GM19468 (cell line): ENCODE results near the gene RPL31.
"Not testable (repeated sequence)": the region's sequence is repeated elsewhere in the genome, so short reads cannot be mapped to it uniquely, and the experiment has no call there.

Experiments used
- ATAC-seq: cut with Tn5 transposase; IDR thresholded peaks from one replicate; pipeline ENCODE4 v1.9.1; 2021; ENCODE audit warnings: mild to moderate bottlenecking, moderate library complexity, moderate number of reproducible peaks; ENCODE audit not compliant: unreplicated experiment; ENCODE audit errors: extremely low read depth

RPL31 gene

GRCh38 chr2:101023327-101024107, 21.4 kb downstream of the RPL31 start:
- no peak for ATAC-seq

GRCh38 chr2:101025561-101025960, 23.5 kb downstream of the RPL31 start:
- ATAC-seq, result no peak

- no peak for ATAC-seq
Measured at GRCh38 chr2:101026253-101026701, 24.2 kb downstream of the RPL31 start.

GRCh38 chr2:101026923-101027469, 24.9 kb downstream of the RPL31 start:
- ATAC-seq, result no peak

- no peak for ATAC-seq
Measured at GRCh38 chr2:101027852-101028251, 25.8 kb downstream of the RPL31 start.

- no peak for ATAC-seq
Measured at GRCh38 chr2:101030866-101031554, 28.9 kb downstream of the RPL31 start.

GRCh38 chr2:101032084-101032776, 30.1 kb downstream of the RPL31 start:
- no peak for ATAC-seq

GRCh38 chr2:101036562-101036961, 34.5 kb downstream of the RPL31 start:
- ATAC-seq, result no peak

GRCh38 chr2:101037161-101037755, 35.2 kb downstream of the RPL31 start:
- ATAC-seq, result no peak

- ATAC-seq, result no peak
Measured at GRCh38 chr2:101038455-101039255, 36.6 kb downstream of the RPL31 start.

GRCh38 chr2:101040072-101040471, 38.0 kb downstream of the RPL31 start:
- ATAC-seq, result no peak

- ATAC-seq, result no peak
Measured at GRCh38 chr2:101040761-101041160, 38.7 kb downstream of the RPL31 start.

GRCh38 chr2:101041413-101041812, 39.3 kb downstream of the RPL31 start:
- no peak for ATAC-seq

- no peak for ATAC-seq
Measured at GRCh38 chr2:101045330-101045729, 43.2 kb downstream of the RPL31 start.

GRCh38 chr2:101047075-101047766, 45.1 kb downstream of the RPL31 start:
- no peak for ATAC-seq

- no peak for ATAC-seq
Measured at GRCh38 chr2:101047774-101048173, 45.7 kb downstream of the RPL31 start.

GRCh38 chr2:101048756-101049155, 46.7 kb downstream of the RPL31 start:
- no peak for ATAC-seq

GRCh38 chr2:101050886-101051285, 48.8 kb downstream of the RPL31 start:
- not testable (repeated sequence) for ATAC-seq

- no peak for ATAC-seq
Measured at GRCh38 chr2:101052147-101052546, 50.1 kb downstream of the RPL31 start.
